Measurements from ENCODE around the gene HS6ST2.

Gene HS6ST2

GRCh38 chrX:132742246-132742645 is 216.2 kb downstream of the HS6ST2 start:
- Histone ChIP-seq H3K27ac (ENCODE audit: low read depth, low read length, severe bottlenecking) (no peak overlapping the region), H3K4me3 (ENCODE audit: extremely low read depth, insufficient read depth, low read length, poor library complexity, severe bottlenecking) (no peak overlapping the region), H3K9me3 (ENCODE audit: control insufficient read depth, low read length) (no peaks in the 10 kb centered on the region), H3K36me3 (ENCODE audit: control insufficient read depth, insufficient read depth, low read length) (no peaks in the 10 kb centered on the region), H3K4me1 (ENCODE audit: control insufficient read depth, insufficient read depth, low read length, poor library complexity, severe bottlenecking) (peaks cover 7% of the 10 kb centered on the region)
- WGBS, 2 experiments (ENCODE audit: insufficient coverage in 2 of 2) = 20 to 60% methylated on average over 1 of the region's 1 CpG

GRCh38 chrX:132741689-132742088 is 216.7 kb downstream of the HS6ST2 start:
- no peaks in the 10 kb centered on the region for H3K36me3 ChIP-seq (ENCODE audit: control insufficient read depth, insufficient read depth, low read length)
- no peak overlapping the region for H3K27ac ChIP-seq (ENCODE audit: low read depth, low read length, severe bottlenecking)
- no peak overlapping the region for H3K4me3 ChIP-seq (ENCODE audit: extremely low read depth, insufficient read depth, low read length, poor library complexity, severe bottlenecking)
- 43 to 86% methylated on average over 1 of the region's 2 CpGs for WGBS, 2 experiments (ENCODE audit: insufficient coverage in 2 of 2)
- peaks cover 7% of the 10 kb centered on the region for H3K4me1 ChIP-seq (ENCODE audit: control insufficient read depth, insufficient read depth, low read length, poor library complexity, severe bottlenecking)
- H3K9me3 ChIP-seq (ENCODE audit: control insufficient read depth, low read length) = no peaks in the 10 kb centered on the region

- Histone ChIP-seq H3K9me3 (ENCODE audit: control insufficient read depth, low read length) (no peaks in the 10 kb centered on the region), H3K27ac (ENCODE audit: low read depth, low read length, severe bottlenecking) (no peak overlapping the region), H3K36me3 (ENCODE audit: control insufficient read depth, insufficient read depth, low read length) (no peaks in the 10 kb centered on the region), H3K4me3 (ENCODE audit: extremely low read depth, insufficient read depth, low read length, poor library complexity, severe bottlenecking) (no peak overlapping the region), H3K4me1 (ENCODE audit: control insufficient read depth, insufficient read depth, low read length, poor library complexity, severe bottlenecking) (peaks cover 7% of the 10 kb centered on the region)
- no CpG with 5 or more reads among the region's 3 CpGs for WGBS, 2 experiments (ENCODE audit: insufficient coverage in 2 of 2)
Measured at GRCh38 chrX:132740316-132741123, 217.9 kb downstream of the HS6ST2 start.

GRCh38 chrX:132738951-132739350 is 219.5 kb downstream of the HS6ST2 start:
- H3K9me3 ChIP-seq (ENCODE audit: control insufficient read depth, low read length) = no peaks in the 10 kb centered on the region
- 100% methylated on average over 1 to 2 of the region's 6 CpGs for WGBS, 2 experiments (ENCODE audit: insufficient coverage in 2 of 2)
- H3K27ac ChIP-seq (ENCODE audit: low read depth, low read length, severe bottlenecking) = no peak overlapping the region
- H3K36me3 ChIP-seq (ENCODE audit: control insufficient read depth, insufficient read depth, low read length) = no peaks in the 10 kb centered on the region
- peaks cover 7% of the 10 kb centered on the region for H3K4me1 ChIP-seq (ENCODE audit: control insufficient read depth, insufficient read depth, low read length, poor library complexity, severe bottlenecking)
- no peak overlapping the region for H3K4me3 ChIP-seq (ENCODE audit: extremely low read depth, insufficient read depth, low read length, poor library complexity, severe bottlenecking)

GRCh38 chrX:132737743-132738142 is 220.7 kb downstream of the HS6ST2 start:
- WGBS, 2 experiments (ENCODE audit: insufficient coverage in 2 of 2) = 60 to 63% methylated on average over 3 to 4 of the region's 5 CpGs
- H3K36me3 ChIP-seq (ENCODE audit: control insufficient read depth, insufficient read depth, low read length) = no peaks in the 10 kb centered on the region
- H3K4me3 ChIP-seq (ENCODE audit: extremely low read depth, insufficient read depth, low read length, poor library complexity, severe bottlenecking) = no peak overlapping the region
- H3K27ac ChIP-seq (ENCODE audit: low read depth, low read length, severe bottlenecking) = no peak overlapping the region
- peaks cover 7% of the 10 kb centered on the region for H3K4me1 ChIP-seq (ENCODE audit: control insufficient read depth, insufficient read depth, low read length, poor library complexity, severe bottlenecking)
- H3K9me3 ChIP-seq (ENCODE audit: control insufficient read depth, low read length) = no peaks in the 10 kb centered on the region

- no CpG with 5 or more reads among the region's 4 CpGs for WGBS, 2 experiments (ENCODE audit: insufficient coverage in 2 of 2)
- Histone ChIP-seq H3K27ac (ENCODE audit: low read depth, low read length, severe bottlenecking) (no peak overlapping the region), H3K36me3 (ENCODE audit: control insufficient read depth, insufficient read depth, low read length) (no peaks in the 10 kb centered on the region), H3K9me3 (ENCODE audit: control insufficient read depth, low read length) (no peaks in the 10 kb centered on the region), H3K4me1 (ENCODE audit: control insufficient read depth, insufficient read depth, low read length, poor library complexity, severe bottlenecking) (no peaks in the 10 kb centered on the region), H3K4me3 (ENCODE audit: extremely low read depth, insufficient read depth, low read length, poor library complexity, severe bottlenecking) (no peak overlapping the region)
Measured at GRCh38 chrX:132732236-132732635, 226.2 kb downstream of the HS6ST2 start.

GRCh38 chrX:132730726-132731125 is 227.7 kb downstream of the HS6ST2 start:
- WGBS, 2 experiments (ENCODE audit: insufficient coverage in 2 of 2) = 67% methylated on average over 1 of the region's 1 CpG; no CpG with 5 or more reads in 1 of the 2 experiments
- Histone ChIP-seq H3K9me3 (ENCODE audit: control insufficient read depth, low read length) (no peaks in the 10 kb centered on the region), H3K36me3 (ENCODE audit: control insufficient read depth, insufficient read depth, low read length) (no peaks in the 10 kb centered on the region), H3K4me3 (ENCODE audit: extremely low read depth, insufficient read depth, low read length, poor library complexity, severe bottlenecking) (no peak overlapping the region), H3K27ac (ENCODE audit: low read depth, low read length, severe bottlenecking) (no peak overlapping the region), H3K4me1 (ENCODE audit: control insufficient read depth, insufficient read depth, low read length, poor library complexity, severe bottlenecking) (no peaks in the 10 kb centered on the region)

- H3K27ac ChIP-seq (ENCODE audit: low read depth, low read length, severe bottlenecking) = no peak overlapping the region
Measured at GRCh38 chrX:132730266-132730665, 228.2 kb downstream of the HS6ST2 start.

GRCh38 chrX:132728296-132728695 is 230.1 kb downstream of the HS6ST2 start:
- Histone ChIP-seq H3K36me3 (ENCODE audit: control insufficient read depth, insufficient read depth, low read length) (no peaks in the 10 kb centered on the region), H3K4me3 (ENCODE audit: extremely low read depth, insufficient read depth, low read length, poor library complexity, severe bottlenecking) (no peak overlapping the region), H3K4me1 (ENCODE audit: control insufficient read depth, insufficient read depth, low read length, poor library complexity, severe bottlenecking) (no peaks in the 10 kb centered on the region), H3K27ac (ENCODE audit: low read depth, low read length, severe bottlenecking) (no peak overlapping the region), H3K9me3 (ENCODE audit: control insufficient read depth, low read length) (no peaks in the 10 kb centered on the region)
- no CpG with 5 or more reads among the region's 6 CpGs for WGBS, 2 experiments (ENCODE audit: insufficient coverage in 2 of 2)

More at GRCh38 chrX:132730266-132730665, 228.2 kb downstream of the HS6ST2 start:
- no peaks in the 10 kb centered on the region for H3K4me1 ChIP-seq (ENCODE audit: control insufficient read depth, insufficient read depth, low read length, poor library complexity, severe bottlenecking)
- 87 to 91% methylated on average over 2 to 5 of the region's 10 CpGs for WGBS, 2 experiments (ENCODE audit: insufficient coverage in 2 of 2)
- no peaks in the 10 kb centered on the region for H3K9me3 ChIP-seq (ENCODE audit: control insufficient read depth, low read length)
- H3K36me3 ChIP-seq (ENCODE audit: control insufficient read depth, insufficient read depth, low read length) = no peaks in the 10 kb centered on the region
- H3K4me3 ChIP-seq (ENCODE audit: extremely low read depth, insufficient read depth, low read length, poor library complexity, severe bottlenecking) = no peak overlapping the region

- Histone ChIP-seq H3K4me3 (ENCODE audit: extremely low read depth, insufficient read depth, low read length, poor library complexity, severe bottlenecking) (no peak overlapping the region), H3K36me3 (ENCODE audit: control insufficient read depth, insufficient read depth, low read length) (no peaks in the 10 kb centered on the region), H3K4me1 (ENCODE audit: control insufficient read depth, insufficient read depth, low read length, poor library complexity, severe bottlenecking) (no peaks in the 10 kb centered on the region), H3K9me3 (ENCODE audit: control insufficient read depth, low read length) (no peaks in the 10 kb centered on the region), H3K27ac (ENCODE audit: low read depth, low read length, severe bottlenecking) (no peak overlapping the region)
- WGBS, 2 experiments (ENCODE audit: insufficient coverage in 2 of 2) = no CpG with 5 or more reads among the region's 1 CpG
Measured at GRCh38 chrX:132718431-132718958, 239.9 kb downstream of the HS6ST2 start.

- 33 to 40% methylated on average over 1 of the region's 3 CpGs for WGBS, 2 experiments (ENCODE audit: insufficient coverage in 2 of 2)
- H3K4me3 ChIP-seq (ENCODE audit: extremely low read depth, insufficient read depth, low read length, poor library complexity, severe bottlenecking) = no peak overlapping the region
- peaks cover 3% of the 10 kb centered on the region for H3K4me1 ChIP-seq (ENCODE audit: control insufficient read depth, insufficient read depth, low read length, poor library complexity, severe bottlenecking)
- no peaks in the 10 kb centered on the region for H3K36me3 ChIP-seq (ENCODE audit: control insufficient read depth, insufficient read depth, low read length)
- H3K9me3 ChIP-seq (ENCODE audit: control insufficient read depth, low read length) = no peaks in the 10 kb centered on the region
- no peak overlapping the region for H3K27ac ChIP-seq (ENCODE audit: low read depth, low read length, severe bottlenecking)
Measured at GRCh38 chrX:132716006-132716405, 242.4 kb downstream of the HS6ST2 start.
